ENCODE results near the gene MRPL51.
A peak's percentile ranks its signal among the peaks of the same experiment; 100 is the strongest.

MRPL51 gene

GRCh38 chr12:6492838-6493496 is at the start of gene MRPL51:
TSS of gene MRPL51 (minus strand) at chr12:6493262. CDS start at chr12:6493136, 126 bp downstream.
- DNase-seq, result peak; percentile 89 to 98

- no peak for DNase-seq
Observed at GRCh38 chr12:6542209-6543009, 49.3 kb upstream of the MRPL51 start.

GRCh38 chr12:6541371-6542165 is 48.5 kb upstream of the MRPL51 start:
- no peak for DNase-seq

DNA sequence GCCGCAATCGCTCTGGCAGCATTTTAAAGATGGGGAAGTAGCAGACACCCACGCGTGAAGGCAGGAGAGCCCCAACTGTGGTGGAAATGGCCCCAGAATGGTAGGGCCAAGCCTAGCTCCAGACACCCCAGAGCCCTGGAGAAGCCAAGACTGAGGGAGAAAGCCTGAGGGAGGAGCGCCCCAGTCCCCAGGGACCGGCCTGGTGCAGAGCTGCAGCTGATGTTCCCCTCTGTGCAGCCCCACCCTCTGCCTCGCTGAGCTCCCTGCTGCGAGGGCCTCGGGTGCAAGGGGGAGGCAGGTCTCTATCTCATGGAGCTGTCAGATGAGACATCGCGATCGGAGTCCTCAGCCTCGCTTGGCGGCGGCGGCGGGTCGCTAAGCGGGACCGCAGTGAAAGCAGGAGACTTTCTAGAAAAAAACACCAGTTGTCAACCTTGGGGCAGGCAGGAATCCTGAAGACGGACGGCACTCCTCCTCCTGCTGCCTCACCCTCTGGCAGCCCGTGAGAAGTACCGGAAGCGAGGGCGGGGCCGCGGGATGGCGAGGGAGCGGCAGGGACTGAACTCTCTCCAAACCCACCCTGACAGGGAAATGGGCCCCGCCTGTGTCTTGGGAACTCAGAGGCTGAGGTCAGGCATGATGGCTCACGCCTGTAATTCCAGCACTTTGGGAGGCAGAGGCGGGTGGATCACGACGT is 47.3 kb upstream of the MRPL51 start:
- DNase-seq, result peak; percentile 80 to 93

DNA sequence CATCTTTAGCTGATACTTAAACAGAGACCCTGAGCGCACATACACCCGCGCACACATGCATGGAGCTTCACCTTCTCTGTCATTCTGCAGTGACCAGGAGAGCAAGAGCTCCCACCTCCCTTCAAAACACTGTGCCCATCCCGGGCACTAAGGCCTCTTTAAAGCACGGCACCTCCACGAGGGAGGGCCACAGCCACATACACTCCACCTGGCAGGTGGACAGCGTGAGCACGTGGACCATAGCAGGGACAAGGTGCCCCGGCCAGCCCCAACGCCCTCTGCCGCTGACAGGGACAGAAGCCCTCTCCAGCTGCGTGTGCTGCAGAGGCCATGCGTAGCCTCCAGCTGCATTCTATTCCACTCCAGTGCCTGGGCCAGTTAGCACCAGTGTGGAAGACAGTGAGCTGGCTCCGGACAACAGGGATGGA is 46.7 kb upstream of the MRPL51 start:
- DNase-seq, result peak in 1 of 2 experiments; percentile 66

GRCh38 chr12:6539314-6539682 is 46.2 kb upstream of the MRPL51 start:
- no peak for DNase-seq

GRCh38 chr12:6538420-6539313 is 45.6 kb upstream of the MRPL51 start:
- no peak for DNase-seq

DNA sequence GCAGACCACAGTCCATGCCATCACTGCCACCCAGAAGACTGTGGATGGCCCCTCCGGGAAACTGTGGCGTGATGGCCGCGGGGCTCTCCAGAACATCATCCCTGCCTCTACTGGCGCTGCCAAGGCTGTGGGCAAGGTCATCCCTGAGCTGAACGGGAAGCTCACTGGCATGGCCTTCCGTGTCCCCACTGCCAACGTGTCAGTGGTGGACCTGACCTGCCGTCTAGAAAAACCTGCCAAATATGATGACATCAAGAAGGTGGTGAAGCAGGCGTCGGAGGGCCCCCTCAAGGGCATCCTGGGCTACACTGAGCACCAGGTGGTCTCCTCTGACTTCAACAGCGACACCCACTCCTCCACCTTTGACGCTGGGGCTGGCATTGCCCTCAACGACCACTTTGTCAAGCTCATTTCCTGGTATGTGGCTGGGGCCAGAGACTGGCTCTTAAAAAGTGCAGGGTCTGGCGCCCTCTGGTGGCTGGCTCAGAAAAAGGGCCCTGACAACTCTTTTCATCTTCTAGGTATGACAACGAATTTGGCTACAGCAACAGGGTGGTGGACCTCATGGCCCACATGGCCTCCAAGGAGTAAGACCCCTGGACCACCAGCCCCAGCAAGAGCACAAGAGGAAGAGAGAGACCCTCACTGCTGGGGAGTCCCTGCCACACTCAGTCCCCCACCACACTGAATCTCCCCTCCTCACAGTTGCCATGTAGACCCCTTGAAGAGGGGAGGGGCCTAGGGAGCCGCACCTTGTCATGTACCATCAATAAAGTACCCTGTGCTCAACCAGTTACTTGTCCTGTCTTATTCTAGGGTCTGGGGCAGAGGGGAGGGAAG is 44.7 kb upstream of the MRPL51 start:
- DNase-seq, result peak; percentile 58 to 91

- no peak for DNase-seq
Observed at GRCh38 chr12:6536894-6537579, 44.0 kb upstream of the MRPL51 start.

DNA sequence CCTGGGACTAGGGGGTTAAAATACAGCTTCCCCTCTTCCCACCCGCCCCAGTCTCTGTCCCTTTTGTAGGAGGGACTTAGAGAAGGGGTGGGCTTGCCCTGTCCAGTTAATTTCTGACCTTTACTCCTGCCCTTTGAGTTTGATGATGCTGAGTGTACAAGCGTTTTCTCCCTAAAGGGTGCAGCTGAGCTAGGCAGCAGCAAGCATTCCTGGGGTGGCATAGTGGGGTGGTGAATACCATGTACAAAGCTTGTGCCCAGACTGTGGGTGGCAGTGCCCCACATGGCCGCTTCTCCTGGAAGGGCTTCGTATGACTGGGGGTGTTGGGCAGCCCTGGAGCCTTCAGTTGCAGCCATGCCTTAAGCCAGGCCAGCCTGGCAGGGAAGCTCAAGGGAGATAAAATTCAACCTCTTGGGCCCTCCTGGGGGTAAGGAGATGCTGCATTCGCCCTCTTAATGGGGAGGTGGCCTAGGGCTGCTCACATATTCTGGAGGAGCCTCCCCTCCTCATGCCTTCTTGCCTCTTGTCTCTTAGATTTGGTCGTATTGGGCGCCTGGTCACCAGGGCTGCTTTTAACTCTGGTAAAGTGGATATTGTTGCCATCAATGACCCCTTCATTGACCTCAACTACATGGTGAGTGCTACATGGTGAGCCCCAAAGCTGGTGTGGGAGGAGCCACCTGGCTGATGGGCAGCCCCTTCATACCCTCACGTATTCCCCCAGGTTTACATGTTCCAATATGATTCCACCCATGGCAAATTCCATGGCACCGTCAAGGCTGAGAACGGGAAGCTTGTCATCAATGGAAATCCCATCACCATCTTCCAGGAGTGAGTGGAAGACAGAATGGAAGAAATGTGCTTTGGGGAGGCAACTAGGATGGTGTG is 43.1 kb upstream of the MRPL51 start:
- DNase-seq, result no peak

GRCh38 chr12:6535697-6535946 is 42.6 kb upstream of the MRPL51 start:
- DNase-seq, result no peak

DNA sequence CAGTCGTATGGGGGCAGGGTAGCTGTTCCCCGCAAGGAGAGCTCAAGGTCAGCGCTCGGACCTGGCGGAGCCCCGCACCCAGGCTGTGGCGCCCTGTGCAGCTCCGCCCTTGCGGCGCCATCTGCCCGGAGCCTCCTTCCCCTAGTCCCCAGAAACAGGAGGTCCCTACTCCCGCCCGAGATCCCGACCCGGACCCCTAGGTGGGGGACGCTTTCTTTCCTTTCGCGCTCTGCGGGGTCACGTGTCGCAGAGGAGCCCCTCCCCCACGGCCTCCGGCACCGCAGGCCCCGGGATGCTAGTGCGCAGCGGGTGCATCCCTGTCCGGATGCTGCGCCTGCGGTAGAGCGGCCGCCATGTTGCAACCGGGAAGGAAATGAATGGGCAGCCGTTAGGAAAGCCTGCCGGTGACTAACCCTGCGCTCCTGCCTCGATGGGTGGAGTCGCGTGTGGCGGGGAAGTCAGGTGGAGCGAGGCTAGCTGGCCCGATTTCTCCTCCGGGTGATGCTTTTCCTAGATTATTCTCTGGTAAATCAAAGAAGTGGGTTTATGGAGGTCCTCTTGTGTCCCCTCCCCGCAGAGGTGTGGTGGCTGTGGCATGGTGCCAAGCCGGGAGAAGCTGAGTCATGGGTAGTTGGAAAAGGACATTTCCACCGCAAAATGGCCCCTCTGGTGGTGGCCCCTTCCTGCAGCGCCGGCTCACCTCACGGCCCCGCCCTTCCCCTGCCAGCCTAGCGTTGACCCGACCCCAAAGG is 42.1 kb upstream of the MRPL51 start:
- peak; percentile 23 to 80 for DNase-seq

DNA sequence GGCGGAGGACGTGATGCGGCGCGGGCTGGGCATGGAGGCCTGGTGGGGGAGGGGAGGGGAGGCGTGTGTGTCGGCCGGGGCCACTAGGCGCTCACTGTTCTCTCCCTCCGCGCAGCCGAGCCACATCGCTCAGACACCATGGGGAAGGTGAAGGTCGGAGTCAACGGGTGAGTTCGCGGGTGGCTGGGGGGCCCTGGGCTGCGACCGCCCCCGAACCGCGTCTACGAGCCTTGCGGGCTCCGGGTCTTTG is 41.6 kb upstream of the MRPL51 start:
- DNase-seq, result no peak

DNA sequence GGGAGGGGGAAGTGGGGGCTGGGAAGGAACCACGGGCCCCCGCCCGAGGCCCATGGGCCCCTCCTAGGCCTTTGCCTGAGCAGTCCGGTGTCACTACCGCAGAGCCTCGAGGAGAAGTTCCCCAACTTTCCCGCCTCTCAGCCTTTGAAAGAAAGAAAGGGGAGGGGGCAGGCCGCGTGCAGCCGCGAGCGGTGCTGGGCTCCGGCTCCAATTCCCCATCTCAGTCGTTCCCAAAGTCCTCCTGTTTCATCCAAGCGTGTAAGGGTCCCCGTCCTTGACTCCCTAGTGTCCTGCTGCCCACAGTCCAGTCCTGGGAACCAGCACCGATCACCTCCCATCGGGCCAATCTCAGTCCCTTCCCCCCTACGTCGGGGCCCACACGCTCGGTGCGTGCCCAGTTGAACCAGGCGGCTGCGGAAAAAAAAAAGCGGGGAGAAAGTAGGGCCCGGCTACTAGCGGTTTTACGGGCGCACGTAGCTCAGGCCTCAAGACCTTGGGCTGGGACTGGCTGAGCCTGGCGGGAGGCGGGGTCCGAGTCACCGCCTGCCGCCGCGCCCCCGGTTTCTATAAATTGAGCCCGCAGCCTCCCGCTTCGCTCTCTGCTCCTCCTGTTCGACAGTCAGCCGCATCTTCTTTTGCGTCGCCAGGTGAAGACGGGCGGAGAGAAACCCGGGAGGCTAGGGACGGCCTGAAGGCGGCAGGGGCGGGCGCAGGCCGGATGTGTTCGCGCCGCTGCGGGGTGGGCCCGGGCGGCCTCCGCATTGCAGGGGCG is 41.0 kb upstream of the MRPL51 start, which contains the start of gene GAPDH:
GAPDH (plus strand) TSS at position 595 of the 772 bp plus-strand sequence. CDS start 316 bp downstream, outside the sequence.
- DNase-seq, result peak; percentile 96 to 98

DNA sequence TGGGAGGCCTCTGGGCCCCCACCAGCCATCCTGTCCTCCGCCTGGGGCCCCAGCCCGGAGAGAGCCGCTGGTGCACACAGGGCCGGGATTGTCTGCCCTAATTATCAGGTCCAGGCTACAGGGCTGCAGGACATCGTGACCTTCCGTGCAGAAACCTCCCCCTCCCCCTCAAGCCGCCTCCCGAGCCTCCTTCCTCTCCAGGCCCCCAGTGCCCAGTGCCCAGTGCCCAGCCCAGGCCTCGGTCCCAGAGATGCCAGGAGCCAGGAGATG is 40.5 kb upstream of the MRPL51 start:
- DNase-seq, result peak in 1 of 2 experiments; percentile 85

DNA sequence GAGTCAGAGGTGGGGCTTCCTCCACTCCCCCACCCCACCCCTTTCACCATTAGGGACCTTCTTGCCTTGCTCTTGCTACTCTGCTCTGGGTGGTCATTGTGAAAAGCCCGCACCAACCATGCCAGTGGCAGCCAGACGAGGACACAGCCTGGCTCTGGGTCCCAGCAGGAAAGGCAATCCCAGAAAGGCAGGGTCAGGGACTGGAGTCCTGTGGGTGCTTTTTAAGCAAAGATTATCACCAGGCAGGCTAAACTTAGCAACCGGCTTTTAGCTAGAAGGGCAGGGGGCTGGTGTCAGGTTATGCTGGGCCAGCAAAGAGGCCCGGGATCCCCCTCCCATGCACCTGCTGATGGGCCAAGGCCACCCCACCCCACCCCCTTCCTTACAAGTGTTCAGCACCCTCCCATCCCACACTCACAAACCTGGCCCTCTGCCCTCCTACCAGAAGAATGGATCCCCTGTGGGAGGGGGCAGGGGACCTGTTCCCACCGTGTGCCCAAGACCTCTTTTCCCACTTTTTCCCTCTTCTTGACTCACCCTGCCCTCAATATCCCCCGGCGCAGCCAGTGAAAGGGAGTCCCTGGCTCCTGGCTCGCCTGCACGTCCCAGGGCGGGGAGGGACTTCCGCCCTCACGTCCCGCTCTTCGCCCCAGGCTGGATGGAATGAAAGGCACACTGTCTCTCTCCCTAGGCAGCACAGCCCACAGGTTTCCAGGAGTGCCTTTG is 40.0 kb upstream of the MRPL51 start:
- peak in 1 of 2 experiments; percentile 91 for DNase-seq
